B cell (primary cell): ENCODE measurements around the gene NLRP13.

Source experiments
- CTCF ChIP-seq: fragments of 200-600 bp; IDR thresholded peaks from one replicate; pipeline ENCODE4 v1.8.0; 2022; ENCODE audit warnings: antibody characterized with exemption, mild to moderate bottlenecking
- EZH2 ChIP-seq: IDR thresholded peaks from 2 replicates; pipeline ENCODE4 v1.6.1; 2012; ENCODE audit warnings: borderline replicate concordance, low read depth, mild to moderate bottlenecking, moderate library complexity, low read length; ENCODE audit not compliant: insufficient read depth, poor library complexity, severe bottlenecking

DNA sequence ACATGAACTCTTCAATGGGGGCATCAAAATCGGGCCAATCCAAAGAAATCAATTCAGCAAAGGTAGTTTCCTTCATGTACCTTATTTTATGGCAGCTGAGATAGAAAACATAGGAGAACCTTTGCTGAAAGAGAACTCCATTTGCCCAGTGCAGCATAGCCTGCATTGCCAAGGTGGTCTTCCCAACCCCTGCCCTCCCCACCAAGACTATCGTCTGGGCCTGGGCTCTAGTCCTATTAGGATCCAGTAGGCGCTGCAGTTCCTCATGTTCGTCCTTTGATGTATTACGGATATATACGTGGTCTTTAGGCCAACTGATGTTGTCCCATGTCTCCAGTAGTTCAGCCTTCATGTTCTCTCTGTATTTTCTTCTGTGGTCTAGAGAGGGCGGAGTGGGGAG, 19.2 kb downstream of the NLRP13 start:
- TF ChIP-seq CTCF (no peak), EZH2 (no peak)
